ENCODE measurements around the gene UBE2D2. TPM values are rescaled to one million over a fixed set of nuclear protein-coding genes. Genes with fewer than 3 reads are reported as not detected.
"Not testable (repeated sequence)": the region's sequence is repeated elsewhere in the genome, so short reads cannot be mapped to it uniquely, and the experiment has no call there.

UBE2D2 gene
- polyA plus RNA-seq, 2 of the 4 experiments (the other 2 are of a cell fraction) = 74.8 to 115 TPM

DNA sequence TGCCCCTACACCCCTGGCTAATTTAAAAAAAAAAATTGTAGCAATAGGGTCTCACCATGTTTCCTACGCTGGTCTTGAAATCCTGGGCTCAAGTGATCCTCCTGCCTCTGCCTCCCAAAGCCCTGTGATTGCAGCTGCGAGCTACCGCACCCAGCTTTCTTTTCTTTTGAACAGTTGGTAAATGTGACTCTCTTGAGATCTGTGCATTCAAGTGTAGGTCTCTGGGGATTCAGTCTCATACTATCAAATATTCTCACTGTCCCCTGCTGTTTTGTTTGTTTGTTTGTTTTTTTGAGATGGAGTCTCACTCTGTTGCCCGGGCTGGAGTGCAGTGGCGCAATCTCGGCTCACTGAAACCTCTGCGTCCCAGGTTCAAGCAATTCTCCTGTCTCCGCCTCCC is 44.7 kb downstream of the UBE2D2 start:
- FAIRE-seq (no peak), DNase-seq (ENCODE audit: low read depth in 1 of 2, low spot score in 1 of 2) (no peak), ATAC-seq (no peak)
- H3K27ac ChIP-seq = 0 out of 6 replicates have a peak overlapping the region, but pooled peaks of 1 of the 2 experiments have one; percentile 5
- POLR2A ChIA-PET = no interaction called here
- no peak overlapping the region for H3K4me2 ChIP-seq
- 93% methylated on average over 8 of the region's 8 CpGs for WGBS (ENCODE audit: missing lambda C conversion rate)
- H3K9me3 ChIP-seq = no peaks in the 10 kb centered on the region
- TF ChIP-seq CEBPB (IDR thresholded peaks at IDR 0.05) (0 out of 4 replicates have a peak, but pooled peaks of 1 of the 2 experiments have one; percentile 28), RAD21 (conservative IDR thresholded peaks at IDR 0.05 in 1 of 2, IDR thresholded peaks at IDR 0.05 in 1 of 2) (no peak)
- no peak overlapping the region for H3K4me3 ChIP-seq
- peaks cover 16% of the 10 kb centered on the region for H3K4me1 ChIP-seq
- CTCF ChIA-PET = interaction anchor here (0.9 to 2.3 kb wide), 3 partner anchors 31 to 88 kb away, joined by 3 to 8 read pairs (median 6); no protein-coding TSS in a partner anchor

DNA sequence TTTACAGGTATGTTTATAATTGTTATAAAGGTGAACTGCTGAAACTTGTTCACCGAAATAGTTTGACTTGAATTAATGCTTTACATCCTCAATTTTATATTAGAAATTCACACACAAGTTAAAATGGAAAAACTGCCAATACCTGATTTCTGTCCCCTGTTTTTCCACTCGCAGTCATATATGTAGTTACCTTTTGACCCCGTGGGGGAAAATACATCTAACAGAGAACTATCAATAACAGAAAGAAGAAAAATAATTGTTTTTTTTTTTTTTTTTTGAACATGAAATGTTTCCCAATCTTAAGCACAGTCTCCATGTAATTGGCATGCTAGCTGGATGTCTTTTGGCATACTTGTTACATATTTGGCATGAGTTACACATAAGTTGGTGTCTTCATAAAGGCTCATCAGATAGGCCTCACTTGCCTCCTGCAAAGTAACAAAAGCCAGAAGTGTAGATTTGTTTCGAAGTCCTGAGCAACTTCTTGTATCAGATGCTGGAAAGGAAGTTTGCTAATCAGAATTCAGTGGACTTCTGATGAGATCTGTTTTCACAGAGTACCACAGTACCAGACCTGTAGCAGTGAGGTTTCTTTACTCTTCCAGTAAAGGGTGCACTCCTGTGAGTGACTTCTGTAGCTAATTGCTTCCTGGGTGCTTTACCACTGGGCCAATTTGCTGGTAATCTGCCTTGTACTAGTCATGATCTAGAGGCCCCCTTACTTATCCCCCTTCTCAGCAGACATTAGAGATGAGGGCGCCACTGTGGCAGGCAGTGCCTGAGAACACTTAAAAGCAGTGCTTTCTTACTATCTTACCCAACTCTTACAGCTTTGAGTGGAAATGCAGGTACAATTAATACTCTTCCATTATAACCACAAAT is 50.8 kb downstream of the UBE2D2 start:
- no peaks in the 10 kb centered on the region for H3K4me1 ChIP-seq
- CTCF ChIA-PET = interaction anchor here (0.5 to 1.5 kb wide), 5 partner anchors 17 to 93 kb away, joined by 3 to 6 read pairs (median 4); no protein-coding TSS in a partner anchor
- no peak overlapping the region for H3K27ac ChIP-seq
- POLR2A ChIA-PET = no interaction called here
- no peak for TF ChIP-seq EHMT2 (IDR thresholded peaks at IDR 0.05; ENCODE audit: low read depth)
- no peak for TF ChIP-seq BHLHE40 (IDR thresholded peaks at IDR 0.05; ENCODE audit: low read depth, low read length)
- TF ChIP-seq HOXB5 (CRISPR knock-in tag; IDR thresholded peaks at IDR 0.05) = no peak
- TF ChIP-seq FOSL2 (IDR thresholded peaks at IDR 0.05) = no peak
- TF ChIP-seq FOSL2 (CRISPR knock-in tag; IDR thresholded peaks at IDR 0.05) = no peak
- TF ChIP-seq TP53 (CRISPR knock-in tag; IDR thresholded peaks at IDR 0.05) = no peak
- no peak for TF ChIP-seq GATA3 (IDR thresholded peaks at IDR 0.05; ENCODE audit: borderline replicate concordance)
- TF ChIP-seq EP300 (IDR thresholded peaks at IDR 0.05) = no peak
- no peak for TF ChIP-seq MYC (IDR thresholded peaks at IDR 0.05; ENCODE audit: borderline replicate concordance, low read length)
- TF ChIP-seq, protein P1, sequence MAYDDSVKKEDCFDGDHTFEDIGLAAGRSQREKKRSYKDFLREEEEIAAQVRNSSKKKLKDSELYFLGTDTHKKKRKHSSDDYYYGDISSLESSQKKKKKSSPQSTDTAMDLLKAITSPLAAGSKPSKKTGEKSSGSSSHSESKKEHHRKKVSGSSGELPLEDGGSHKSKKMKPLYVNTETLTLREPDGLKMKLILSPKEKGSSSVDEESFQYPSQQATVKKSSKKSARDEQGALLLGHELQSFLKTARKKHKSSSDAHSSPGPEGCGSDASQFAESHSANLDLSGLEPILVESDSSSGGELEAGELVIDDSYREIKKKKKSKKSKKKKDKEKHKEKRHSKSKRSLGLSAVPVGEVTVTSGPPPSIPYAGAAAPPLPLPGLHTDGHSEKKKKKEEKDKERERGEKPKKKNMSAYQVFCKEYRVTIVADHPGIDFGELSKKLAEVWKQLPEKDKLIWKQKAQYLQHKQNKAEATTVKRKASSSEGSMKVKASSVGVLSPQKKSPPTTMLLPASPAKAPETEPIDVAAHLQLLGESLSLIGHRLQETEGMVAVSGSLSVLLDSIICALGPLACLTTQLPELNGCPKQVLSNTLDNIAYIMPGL (CRISPR knock-in tag; IDR thresholded peaks at IDR 0.05; ENCODE audit: borderline replicate concordance) = no peak
- TF ChIP-seq POLR2A (IDR thresholded peaks at IDR 0.05; ENCODE audit: low read length) = no peak
- DNase-seq (ENCODE audit: low read depth in 1 of 2, low spot score in 1 of 2) = no peak
- no peak for FAIRE-seq
- no peaks in the 10 kb centered on the region for H3K9me3 ChIP-seq
- H3K4me2 ChIP-seq = no peak overlapping the region
- 90% methylated on average over 5 of the region's 5 CpGs for WGBS (ENCODE audit: missing lambda C conversion rate)
- ATAC-seq = peak in 1 of 2 experiments; percentile 34; a peak in 2 of 6 replicates
- no peak overlapping the region for H3K4me3 ChIP-seq

DNA sequence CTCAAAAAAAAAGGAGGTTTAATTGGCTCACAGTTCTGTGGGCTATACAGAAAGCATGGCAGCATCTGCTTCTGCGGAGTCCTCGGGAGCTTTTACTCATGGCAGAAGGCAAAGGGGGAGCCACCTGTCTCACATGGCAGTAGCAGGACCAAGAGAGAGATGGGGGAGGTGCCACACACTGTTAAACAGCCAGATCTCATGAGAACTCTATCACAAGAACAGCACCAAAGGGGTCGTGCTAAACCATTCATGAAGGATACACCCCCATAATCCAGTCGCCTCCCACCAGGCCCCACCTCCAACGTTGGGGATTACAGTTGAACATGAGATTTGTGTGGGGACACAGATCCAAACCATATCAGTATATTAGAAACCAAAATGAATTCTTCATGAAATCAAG is 58.7 kb downstream of the UBE2D2 start:
- CTCF ChIA-PET = interaction anchor here (0.5 to 6.2 kb wide), 2 partner anchors 14 to 1639 kb away, joined by 4 to 40 read pairs; no protein-coding TSS in a partner anchor
- H3K4me1 ChIP-seq = no peaks in the 10 kb centered on the region
- FAIRE-seq (no peak), ATAC-seq (no peak), DNase-seq (ENCODE audit: low read depth in 1 of 2, low spot score in 1 of 2) (no peak)
- WGBS (ENCODE audit: missing lambda C conversion rate) = 84% methylated on average over 5 of the region's 5 CpGs
- TF ChIP-seq CBX8 (IDR thresholded peaks at IDR 0.05) (no peak), JUN (IDR thresholded peaks at IDR 0.05) (no peak), SMC3 (IDR thresholded peaks at IDR 0.05) (no peak), NR3C1 (IDR thresholded peaks at IDR 0.05) (no peak), POLR2AphosphoS2 (conservative IDR thresholded peaks at IDR 0.05; ENCODE audit: low read length) (no peak), TFCP2L1 (CRISPR knock-in tag; IDR thresholded peaks at IDR 0.05) (no peak), MAFK (IDR thresholded peaks at IDR 0.05; ENCODE audit: partially characterized antibody) (no peak), FOSL2 (IDR thresholded peaks at IDR 0.05) (no peak), FOSL2 (CRISPR knock-in tag; IDR thresholded peaks at IDR 0.05) (no peak), JUNB (IDR thresholded peaks at IDR 0.05) (no peak), EP300 (IDR thresholded peaks at IDR 0.05) (no peak), RAD21 (conservative IDR thresholded peaks at IDR 0.05 in 1 of 2, IDR thresholded peaks at IDR 0.05 in 1 of 2) (no peak)
- TF ChIP-seq, protein P2, sequence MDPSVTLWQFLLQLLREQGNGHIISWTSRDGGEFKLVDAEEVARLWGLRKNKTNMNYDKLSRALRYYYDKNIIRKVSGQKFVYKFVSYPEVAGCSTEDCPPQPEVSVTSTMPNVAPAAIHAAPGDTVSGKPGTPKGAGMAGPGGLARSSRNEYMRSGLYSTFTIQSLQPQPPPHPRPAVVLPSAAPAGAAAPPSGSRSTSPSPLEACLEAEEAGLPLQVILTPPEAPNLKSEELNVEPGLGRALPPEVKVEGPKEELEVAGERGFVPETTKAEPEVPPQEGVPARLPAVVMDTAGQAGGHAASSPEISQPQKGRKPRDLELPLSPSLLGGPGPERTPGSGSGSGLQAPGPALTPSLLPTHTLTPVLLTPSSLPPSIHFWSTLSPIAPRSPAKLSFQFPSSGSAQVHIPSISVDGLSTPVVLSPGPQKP (IDR thresholded peaks at IDR 0.05; ENCODE audit: low read depth, low read length) = no peak
- TF ChIP-seq, protein P3, sequence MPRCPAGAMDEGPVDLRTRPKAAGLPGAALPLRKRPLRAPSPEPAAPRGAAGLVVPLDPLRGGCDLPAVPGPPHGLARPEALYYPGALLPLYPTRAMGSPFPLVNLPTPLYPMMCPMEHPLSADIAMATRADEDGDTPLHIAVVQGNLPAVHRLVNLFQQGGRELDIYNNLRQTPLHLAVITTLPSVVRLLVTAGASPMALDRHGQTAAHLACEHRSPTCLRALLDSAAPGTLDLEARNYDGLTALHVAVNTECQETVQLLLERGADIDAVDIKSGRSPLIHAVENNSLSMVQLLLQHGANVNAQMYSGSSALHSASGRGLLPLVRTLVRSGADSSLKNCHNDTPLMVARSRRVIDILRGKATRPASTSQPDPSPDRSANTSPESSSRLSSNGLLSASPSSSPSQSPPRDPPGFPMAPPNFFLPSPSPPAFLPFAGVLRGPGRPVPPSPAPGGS (IDR thresholded peaks at IDR 0.05) = no peak
- TF ChIP-seq, protein P4, sequence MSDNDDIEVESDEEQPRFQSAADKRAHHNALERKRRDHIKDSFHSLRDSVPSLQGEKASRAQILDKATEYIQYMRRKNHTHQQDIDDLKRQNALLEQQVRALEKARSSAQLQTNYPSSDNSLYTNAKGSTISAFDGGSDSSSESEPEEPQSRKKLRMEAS (IDR thresholded peaks at IDR 0.05) = no peak
- no peak overlapping the region for H3K4me2 ChIP-seq
- H3K4me3 ChIP-seq = no peak overlapping the region
- no peak overlapping the region for H3K27ac ChIP-seq
- POLR2A ChIA-PET = no interaction called here
- H3K9me3 ChIP-seq = no peaks in the 10 kb centered on the region

DNA sequence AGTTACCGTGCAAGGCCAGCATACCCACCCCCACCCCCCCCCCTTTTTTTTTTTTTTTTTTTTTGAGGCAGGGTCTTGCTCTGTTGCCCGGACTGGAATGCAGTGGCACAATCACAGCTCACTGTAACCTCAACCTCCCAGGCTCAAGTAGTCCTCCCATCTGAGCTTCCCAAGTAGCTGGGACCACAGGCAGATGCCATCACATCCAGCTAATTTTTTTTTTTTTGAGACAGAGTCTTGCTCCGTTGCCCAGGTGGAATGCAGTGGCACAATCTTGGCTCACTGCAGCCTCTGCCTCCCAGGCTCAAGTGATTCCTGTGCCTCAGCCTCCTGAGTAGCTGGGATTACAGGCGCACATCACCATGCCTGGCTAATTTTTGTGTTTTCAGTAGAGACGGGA is 64.3 kb downstream of the UBE2D2 start:
- POLR2A ChIA-PET; H3K4me2 ChIP-seq; FAIRE-seq; DNase-seq (ENCODE audit: low read depth in 1 of 2, low spot score in 1 of 2); H3K4me3 ChIP-seq; H3K4me1 ChIP-seq; H3K27ac ChIP-seq; H3K9me3 ChIP-seq; ATAC-seq: not testable (repeated sequence)
- CTCF ChIA-PET = interaction anchor here (0.6 to 6.2 kb wide), 9 partner anchors 8 to 1548 kb away, joined by 3 to 57 read pairs (median 6); no protein-coding TSS in a partner anchor
- WGBS (ENCODE audit: missing lambda C conversion rate) = 100% methylated on average over 5 of the region's 5 CpGs
